ENCODE results near the gene NFIA. TPM values are rescaled to one million over a fixed set of nuclear protein-coding genes. Genes with fewer than 3 reads are reported as not detected.

Gene NFIA
- total and polyA plus RNA-seq, 12 donors, result 11.2 to 117 (median 92.5) TPM

- H3K4me1 ChIP-seq, result peaks cover 8 to 92% (median 63%) of the 10 kb centered on the region in 9 donors
- ATAC-seq (no peak), DNase-seq (no peak)
- 89 to 91% methylated on average over 2 of the region's 2 CpGs for WGBS, 2 donors
- intact Hi-C loops (cut with DNase I), result loop anchor here in 4 of 10 donors (5.0 to 10.0 kb wide), 5 partner anchors 36 to 71 kb away; partner anchors contain the start of gene NFIA (in 3 of the 4)
- no peaks in the 10 kb centered on the region for H3K27me3 ChIP-seq
- TF ChIP-seq CTCF (IDR thresholded peaks at IDR 0.05), result no peak
- no peaks in the 10 kb centered on the region for H3K9me3 ChIP-seq
- H3K27ac ChIP-seq, result peak overlapping the region in 2 of 10 donors; percentile 7 to 85
- no peak overlapping the region for H3K4me3 ChIP-seq
- H3K36me3 ChIP-seq, result no peaks in the 10 kb centered on the region
Observed at GRCh38 chr1:61123326-61123725, 41.0 kb downstream of the NFIA start.

- intact Hi-C loops (cut with DNase I), result loop anchor here in 4 of 10 donors (5.0 to 10.0 kb wide), 5 partner anchors 37 to 72 kb away; partner anchors contain the start of gene NFIA (in 3 of the 4)
- TF ChIP-seq CTCF (IDR thresholded peaks at IDR 0.05), result no peak
- ATAC-seq (no peak), DNase-seq (no peak)
- no peaks in the 10 kb centered on the region for H3K36me3 ChIP-seq
- no peak overlapping the region for H3K4me3 ChIP-seq
- no peaks in the 10 kb centered on the region for H3K9me3 ChIP-seq
- WGBS, 2 donors, result 39 to 49% methylated on average over 2 of the region's 2 CpGs
- H3K27ac ChIP-seq, result peak overlapping the region in 7 of 10 donors; percentile 47 to 85 (median 76)
- H3K4me1 ChIP-seq, result peaks cover 8 to 88% (median 62%) of the 10 kb centered on the region in 9 donors
- no peaks in the 10 kb centered on the region for H3K27me3 ChIP-seq
Observed at GRCh38 chr1:61124078-61124477, 41.7 kb downstream of the NFIA start.

- no peaks in the 10 kb centered on the region for H3K36me3 ChIP-seq
- peak in 1 of 2 donors; percentile 51 for DNase-seq
- peak; percentile 46 to 76 (median 64) for ATAC-seq
- no peaks in the 10 kb centered on the region for H3K9me3 ChIP-seq
- WGBS, 2 donors, result 53 to 54% methylated on average over 3 of the region's 3 CpGs
- peaks cover 8 to 81% (median 57%) of the 10 kb centered on the region in 9 donors for H3K4me1 ChIP-seq
- H3K27ac ChIP-seq, result peak overlapping the region; percentile 32 to 85 (median 70)
- H3K27me3 ChIP-seq, result no peaks in the 10 kb centered on the region
- peak overlapping the region in 1 of 10 donors; percentile 22 for H3K4me3 ChIP-seq
- intact Hi-C loops (cut with DNase I), result loop anchor here in 4 of 10 donors (5.0 to 10.0 kb wide), 5 partner anchors 37 to 72 kb away; partner anchors contain the start of gene NFIA (in 3 of the 4)
- no peak for TF ChIP-seq CTCF (IDR thresholded peaks at IDR 0.05)
Observed at GRCh38 chr1:61124696-61125095, 42.3 kb downstream of the NFIA start.

- 16 to 19% methylated on average over 7 of the region's 7 CpGs for WGBS, 2 donors
- H3K27ac ChIP-seq, result peak overlapping the region; percentile 32 to 85 (median 70)
- DNase-seq (no peak), ATAC-seq (peak; percentile 30 to 78 (median 59))
- H3K4me3 ChIP-seq, result peak overlapping the region in 1 of 10 donors; percentile 22
- intact Hi-C loops (cut with DNase I), result loop anchor here in 1 of 10 donors (10.0 kb wide), 1 partner anchor 50 kb away; no protein-coding TSS in a partner anchor
- H3K27me3 ChIP-seq, result no peaks in the 10 kb centered on the region
- no peaks in the 10 kb centered on the region for H3K36me3 ChIP-seq
- no peaks in the 10 kb centered on the region for H3K9me3 ChIP-seq
- H3K4me1 ChIP-seq, result peaks cover 8 to 76% (median 53%) of the 10 kb centered on the region in 9 donors
- no peak for TF ChIP-seq CTCF (IDR thresholded peaks at IDR 0.05)
Observed at GRCh38 chr1:61125263-61125662, 42.9 kb downstream of the NFIA start.
